HG02610 (cell line): ENCODE measurements around the gene DDX56.
"Not testable (repeated sequence)": the region's sequence is repeated elsewhere in the genome, so short reads cannot be mapped to it uniquely, and the experiment has no call there.

Experiments used
- ATAC-seq: cut with Tn5 transposase; IDR thresholded peaks from one replicate; pipeline ENCODE4 v1.9.1; 2021; ENCODE audit warnings: mild to moderate bottlenecking, moderate library complexity; ENCODE audit not compliant: unreplicated experiment

The DDX56 gene

DNA sequence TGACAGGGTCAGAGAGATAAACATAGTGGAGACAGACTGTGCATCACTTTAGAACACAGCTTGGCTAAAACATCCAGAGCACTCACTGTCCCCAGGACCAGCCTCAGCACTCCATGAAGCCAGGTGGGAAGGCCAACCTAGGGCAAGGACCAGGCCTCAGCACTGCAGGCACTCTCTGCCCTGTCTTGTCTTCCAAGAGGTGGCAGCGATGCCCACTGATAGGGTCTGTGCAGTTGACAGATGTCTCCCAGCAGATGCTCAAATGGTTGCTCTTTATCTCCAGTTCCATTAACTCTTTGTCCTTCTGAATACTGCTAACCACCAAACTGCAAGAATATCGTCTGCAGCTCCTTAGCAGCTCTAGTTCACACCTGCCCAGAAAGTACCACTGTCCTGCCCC is 9.1 kb downstream of the DDX56 start:
- ATAC-seq, result no peak

- no peak for ATAC-seq
These were observed 10.5 kb downstream of the DDX56 start for GRCh38 chr7:44563171-44563679.

GRCh38 chr7:44562622-44562962 is 11.1 kb downstream of the DDX56 start:
- not testable (repeated sequence) for ATAC-seq

GRCh38 chr7:44561962-44562621 is 11.6 kb downstream of the DDX56 start:
- no peak for ATAC-seq

DNA sequence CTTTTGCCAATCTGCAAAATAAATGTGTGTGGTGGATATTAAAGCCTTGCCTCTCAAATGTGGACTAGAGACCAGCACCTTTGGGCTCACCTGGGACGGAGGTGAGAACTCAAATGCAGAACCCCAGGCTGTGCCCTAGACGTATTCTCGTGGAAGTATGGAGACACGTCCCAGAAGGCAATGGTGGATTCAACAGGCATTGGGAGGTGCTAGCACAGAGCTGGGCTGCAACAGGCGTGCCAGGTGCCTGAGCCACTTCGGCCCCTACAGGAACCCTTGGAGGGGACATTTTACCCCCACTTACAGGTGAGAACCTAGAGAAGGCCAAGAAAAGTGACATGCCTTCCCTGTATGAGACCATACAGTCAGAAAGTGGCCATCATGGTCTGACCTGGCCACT is 12.2 kb downstream of the DDX56 start:
- no peak for ATAC-seq

- no peak for ATAC-seq
These were observed 14.2 kb downstream of the DDX56 start for GRCh38 chr7:44559485-44559884.

GRCh38 chr7:44557485-44557884 is 16.2 kb downstream of the DDX56 start:
- no peak for ATAC-seq

GRCh38 chr7:44555350-44555749 is 18.4 kb downstream of the DDX56 start:
- ATAC-seq, result no peak

GRCh38 chr7:44552473-44553005 is 21.2 kb downstream of the DDX56 start:
- ATAC-seq, result not testable (repeated sequence)

DNA sequence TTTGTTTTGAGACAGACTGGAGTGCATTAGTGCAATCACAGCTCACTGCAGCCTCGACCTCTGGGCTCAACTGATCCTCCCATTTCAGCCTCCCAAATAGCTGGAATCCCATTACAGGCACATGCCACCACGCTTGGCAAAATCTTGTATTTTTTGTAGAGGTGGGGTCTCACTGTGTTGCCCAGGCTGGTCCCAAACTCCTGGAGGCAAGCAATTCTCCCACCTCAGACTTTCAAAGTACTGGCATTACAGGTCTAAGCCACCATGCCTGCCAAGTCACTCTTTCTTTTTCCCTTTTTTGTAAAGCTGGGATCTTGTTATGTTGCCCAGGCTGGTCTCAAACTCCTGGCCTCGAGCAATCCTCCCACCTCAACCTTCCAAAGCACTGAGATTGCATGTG is 24.3 kb downstream of the DDX56 start:
- ATAC-seq, result no peak

- no peak for ATAC-seq
These were observed 24.8 kb downstream of the DDX56 start for GRCh38 chr7:44548893-44549292.

DNA sequence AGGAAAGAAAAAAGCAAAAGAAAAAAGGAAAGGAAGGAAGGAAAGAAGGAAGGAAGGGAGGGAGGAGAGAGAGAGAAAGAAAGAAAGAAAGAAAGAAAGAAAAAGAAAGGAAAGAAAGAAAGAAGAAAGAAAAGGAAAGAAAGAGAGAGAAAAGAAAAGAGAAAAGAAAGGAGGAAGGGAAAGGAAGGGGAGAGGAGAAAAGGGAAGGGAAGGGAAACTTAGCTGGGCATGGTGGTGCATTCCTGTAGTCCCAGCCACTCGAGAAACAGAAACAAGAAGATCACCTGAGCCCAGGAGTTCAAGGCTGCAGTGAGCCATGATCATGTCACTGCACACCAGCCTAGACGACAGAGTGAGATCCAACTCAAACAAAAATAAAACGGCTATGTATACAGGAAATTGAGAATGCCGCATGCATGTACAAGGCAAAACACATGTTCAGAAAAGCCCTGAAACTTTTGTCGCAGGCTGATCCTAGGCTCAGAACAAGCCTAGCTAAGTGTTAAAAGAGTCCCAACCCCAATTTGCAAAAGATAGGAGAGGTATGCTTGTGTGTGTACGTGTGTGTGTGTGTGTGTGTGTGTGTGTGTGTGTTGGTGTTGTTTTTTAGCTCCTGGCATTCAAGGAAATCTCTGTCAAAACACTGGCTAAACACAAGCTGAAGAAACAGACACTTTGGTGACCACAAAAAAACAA is 26.0 kb downstream of the DDX56 start:
- ATAC-seq, result no peak

DNA sequence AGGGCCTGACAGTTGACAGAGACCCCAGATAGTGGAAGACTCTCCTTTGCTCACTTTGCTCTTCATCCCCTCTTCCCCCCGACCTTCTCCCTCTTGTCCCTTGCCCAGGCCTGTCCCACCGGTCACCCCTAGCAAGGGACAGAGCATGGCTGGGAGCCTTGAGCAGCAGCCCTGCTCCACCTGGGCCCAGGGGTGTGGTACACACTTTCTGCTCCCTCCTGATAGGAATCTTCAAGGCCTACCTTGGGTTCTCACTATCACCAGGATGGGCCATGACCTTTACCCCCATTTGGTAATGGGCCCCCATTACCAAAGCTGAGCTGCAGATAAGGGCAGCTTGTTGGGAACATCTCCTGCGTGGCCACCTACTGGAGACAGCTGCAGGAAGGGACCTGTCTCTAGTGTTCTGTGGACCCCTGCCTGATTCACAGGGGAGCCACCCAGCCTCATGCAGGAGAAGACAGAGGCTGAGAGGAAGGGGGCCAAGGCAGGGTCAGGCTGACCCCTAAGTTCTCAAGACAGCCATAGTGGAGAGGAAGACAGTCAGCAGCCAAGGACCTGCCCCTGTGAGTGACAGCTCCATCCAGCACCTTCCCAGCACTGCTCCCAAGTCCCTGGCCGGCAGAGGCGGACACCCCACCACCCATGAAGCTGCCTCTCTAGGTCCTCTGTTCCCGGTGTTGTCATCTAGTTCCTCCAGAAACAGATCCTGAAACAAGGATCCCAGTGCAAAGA is 31.7 kb downstream of the DDX56 start:
- no peak for ATAC-seq

DNA sequence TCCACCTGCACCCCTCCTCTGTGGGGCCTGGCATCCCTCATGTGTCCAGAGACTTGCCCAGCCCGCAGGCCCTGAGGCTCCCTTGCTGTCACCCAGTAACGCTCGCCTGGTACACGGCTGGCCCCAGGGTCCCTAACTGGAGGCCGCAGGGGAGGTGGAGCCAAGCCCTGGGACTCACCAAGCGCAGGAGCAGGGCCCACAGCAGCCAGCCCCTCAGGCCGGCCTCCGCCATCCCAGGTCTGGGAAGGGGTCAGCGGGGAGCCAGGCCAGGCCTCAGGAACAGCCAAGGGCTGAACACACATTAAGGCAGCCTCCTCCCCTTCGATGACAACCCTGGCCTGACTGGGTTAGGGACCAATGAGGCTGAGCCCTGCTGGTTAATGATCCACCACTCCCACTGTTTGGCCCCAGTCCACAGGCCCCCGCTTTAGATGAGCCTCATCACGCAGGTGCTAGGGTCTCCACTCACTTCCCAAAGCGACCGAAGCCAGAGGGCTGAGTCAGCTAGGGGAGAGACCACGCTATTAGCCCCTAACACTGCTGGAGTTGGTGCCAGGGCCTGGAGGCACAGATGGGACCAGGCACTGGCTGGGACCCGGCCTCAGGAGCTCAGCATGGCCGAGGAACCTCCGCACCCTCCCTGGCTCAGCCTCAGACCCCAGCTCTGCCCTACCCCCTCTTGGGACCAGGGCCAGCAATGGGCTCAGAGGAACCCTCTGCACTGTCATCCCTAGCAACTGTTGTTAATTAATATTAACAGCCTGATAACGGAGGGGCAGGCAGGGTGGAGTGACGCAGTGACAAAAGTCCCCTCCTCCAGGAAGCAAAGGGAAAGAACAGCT is 32.5 kb downstream of the DDX56 start, which contains the start of gene NPC1L1:
Gene NPC1L1, minus strand, starts transcription at position 303 of the 842 bp plus-strand sequence. Its CDS starts 71 bp downstream, at position 232.
- no peak for ATAC-seq

- no peak for ATAC-seq
These were observed 33.1 kb downstream of the DDX56 start for GRCh38 chr7:44540592-44541027.

DNA sequence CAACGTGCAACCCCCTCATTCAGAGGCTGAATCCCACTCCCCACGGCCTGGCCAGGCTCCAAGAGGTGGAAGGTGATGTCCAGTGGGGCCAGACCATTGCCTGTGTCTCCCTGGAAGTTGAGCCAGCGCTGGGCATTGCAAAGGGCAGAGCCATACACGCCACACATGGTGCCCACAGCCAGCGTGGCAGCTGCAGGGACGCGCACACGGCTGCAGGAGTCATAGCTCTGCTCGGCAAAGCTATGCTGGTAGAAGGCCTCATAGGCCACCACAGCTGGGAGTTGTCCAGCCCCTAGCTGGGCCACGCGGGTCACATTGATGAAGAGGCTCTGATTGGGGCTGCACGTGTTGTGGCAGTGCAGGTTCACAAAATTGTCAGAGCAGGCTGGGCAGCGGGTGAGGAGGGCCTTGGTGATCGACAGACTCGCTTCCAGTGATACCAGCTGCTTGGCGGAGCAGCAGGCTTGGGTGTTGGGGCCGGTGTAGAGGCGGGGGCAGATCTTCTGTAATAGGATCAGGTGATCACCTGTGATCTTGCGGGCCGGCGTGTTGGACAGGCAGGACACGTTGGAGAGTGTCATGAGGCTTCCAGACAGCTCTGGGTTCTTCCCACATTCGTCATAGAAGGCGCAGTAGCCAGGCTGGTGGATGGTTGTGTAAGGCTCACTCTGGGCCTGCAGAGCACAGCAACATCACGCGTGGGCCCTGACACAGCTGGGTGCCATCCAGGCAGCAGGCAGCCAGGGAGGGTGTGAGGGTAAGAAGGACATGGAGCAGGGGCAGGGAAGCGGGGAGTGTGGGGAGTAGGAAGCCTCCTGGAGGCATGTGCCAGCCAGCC is 33.8 kb downstream of the DDX56 start:
- ATAC-seq, result no peak

DNA sequence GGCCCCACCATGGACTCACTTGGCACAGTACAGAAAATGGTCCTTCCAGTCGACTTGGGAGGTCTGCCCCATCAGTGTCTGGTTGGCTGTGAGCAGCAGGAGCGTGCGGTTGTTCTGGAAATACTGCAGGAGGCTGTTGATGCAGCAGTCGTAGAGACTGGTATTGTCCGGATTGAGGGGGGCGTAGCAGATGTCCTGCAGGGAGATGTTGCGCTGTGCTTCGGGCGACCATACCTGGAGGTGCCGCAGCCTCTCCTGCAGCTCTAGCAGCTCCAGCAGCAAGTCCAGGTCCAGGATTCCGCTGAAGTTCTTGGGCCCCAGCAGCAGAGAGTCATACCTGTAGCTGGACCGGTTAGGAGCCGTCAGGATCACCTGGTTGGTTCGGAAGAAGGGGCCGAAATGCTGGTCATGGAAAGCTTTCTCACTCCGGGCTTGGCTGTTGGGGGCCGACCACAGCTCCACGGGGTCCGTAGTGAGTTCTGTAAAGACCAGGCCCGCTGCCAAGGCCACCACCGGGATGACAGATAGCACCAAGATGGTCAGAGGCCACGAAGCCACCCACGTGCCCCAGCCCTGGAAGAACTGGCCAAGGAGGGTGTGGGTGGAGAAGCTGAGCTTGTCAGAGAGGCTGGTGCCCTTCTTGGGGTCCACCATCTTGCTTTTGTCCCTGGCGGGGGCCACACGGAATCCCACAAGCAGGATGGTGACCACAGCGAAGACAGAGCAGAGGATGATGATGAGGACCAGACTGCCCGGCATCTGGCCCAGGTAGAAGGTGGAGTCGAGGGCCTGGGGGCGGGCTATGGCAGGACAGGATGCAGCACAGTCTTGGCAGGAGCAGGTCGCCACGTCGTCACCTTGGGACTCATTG is 34.7 kb downstream of the DDX56 start:
- ATAC-seq, result no peak

GRCh38 chr7:44538093-44538797 is 35.5 kb downstream of the DDX56 start:
- ATAC-seq, result no peak
